ENCODE data around the gene NEURL1B. TPM values are rescaled to one million over a fixed set of nuclear protein-coding genes. Genes with fewer than 3 reads are reported as not detected.

The NEURL1B gene
- total RNA-seq, 4 donors from 2014 or later: 11.9 to 18.8 (median 15.6) TPM

GRCh38 chr5:172678902-172679301 lies 37.8 kb downstream of the NEURL1B start:
- no peaks in the 10 kb centered on the region for H3K9me3 ChIP-seq
- no peaks in the 10 kb centered on the region for H3K27me3 ChIP-seq
- no peak for DNase-seq
- peaks cover 0 to 66% (median 14%) of the 10 kb centered on the region in 3 donors for H3K4me1 ChIP-seq
- H3K4me3 ChIP-seq: no peak overlapping the region
- TF ChIP-seq, protein P1, sequence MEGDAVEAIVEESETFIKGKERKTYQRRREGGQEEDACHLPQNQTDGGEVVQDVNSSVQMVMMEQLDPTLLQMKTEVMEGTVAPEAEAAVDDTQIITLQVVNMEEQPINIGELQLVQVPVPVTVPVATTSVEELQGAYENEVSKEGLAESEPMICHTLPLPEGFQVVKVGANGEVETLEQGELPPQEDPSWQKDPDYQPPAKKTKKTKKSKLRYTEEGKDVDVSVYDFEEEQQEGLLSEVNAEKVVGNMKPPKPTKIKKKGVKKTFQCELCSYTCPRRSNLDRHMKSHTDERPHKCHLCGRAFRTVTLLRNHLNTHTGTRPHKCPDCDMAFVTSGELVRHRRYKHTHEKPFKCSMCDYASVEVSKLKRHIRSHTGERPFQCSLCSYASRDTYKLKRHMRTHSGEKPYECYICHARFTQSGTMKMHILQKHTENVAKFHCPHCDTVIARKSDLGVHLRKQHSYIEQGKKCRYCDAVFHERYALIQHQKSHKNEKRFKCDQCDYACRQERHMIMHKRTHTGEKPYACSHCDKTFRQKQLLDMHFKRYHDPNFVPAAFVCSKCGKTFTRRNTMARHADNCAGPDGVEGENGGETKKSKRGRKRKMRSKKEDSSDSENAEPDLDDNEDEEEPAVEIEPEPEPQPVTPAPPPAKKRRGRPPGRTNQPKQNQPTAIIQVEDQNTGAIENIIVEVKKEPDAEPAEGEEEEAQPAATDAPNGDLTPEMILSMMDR (IDR thresholded peaks at IDR 0.05): no peak
- no peak for TF ChIP-seq POLR2A (IDR thresholded peaks at IDR 0.05)
- 52 to 80% methylated on average over 1 to 3 of the region's 7 CpGs for WGBS, 2 donors
- peak overlapping the region in 3 of 4 donors; percentile 46 to 71 (median 68) for H3K27ac ChIP-seq
- intact Hi-C loops (cut with DNase I): no loop called here
- H3K36me3 ChIP-seq: peaks cover 0 to 44% (median 0%) of the 10 kb centered on the region in 3 donors

DNA sequence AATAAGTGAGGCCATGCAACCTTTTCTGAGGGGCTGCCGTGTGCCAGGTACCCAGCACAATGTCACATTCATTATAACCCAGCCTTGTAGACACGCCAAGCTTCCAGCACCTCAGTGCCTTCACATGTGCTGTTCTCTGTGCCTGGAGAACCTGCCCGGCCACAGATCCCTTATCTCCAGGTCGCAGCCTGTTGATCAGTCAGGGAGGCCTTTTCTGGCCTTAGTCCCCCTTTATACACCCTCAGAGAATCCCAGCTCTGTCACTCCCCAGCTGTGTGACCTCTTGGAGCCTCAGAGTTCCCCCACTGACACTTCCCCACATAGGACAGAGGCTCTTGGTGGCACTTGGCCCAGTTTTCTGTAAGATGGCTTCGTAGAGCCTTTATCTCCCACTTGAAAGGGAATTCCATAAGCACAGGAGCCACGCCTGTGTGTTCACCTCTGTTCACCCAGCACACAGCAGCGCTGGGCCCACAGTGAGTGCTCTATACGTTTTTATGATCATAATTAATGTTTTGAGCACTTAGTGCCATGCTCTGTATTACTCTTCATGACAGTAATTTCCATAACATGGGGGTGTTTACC lies 38.7 kb downstream of the NEURL1B start:
- intact Hi-C loops (cut with DNase I): no loop called here
- peak overlapping the region in 3 of 4 donors; percentile 46 to 71 (median 68) for H3K27ac ChIP-seq
- H3K4me3 ChIP-seq: no peak overlapping the region

DNA sequence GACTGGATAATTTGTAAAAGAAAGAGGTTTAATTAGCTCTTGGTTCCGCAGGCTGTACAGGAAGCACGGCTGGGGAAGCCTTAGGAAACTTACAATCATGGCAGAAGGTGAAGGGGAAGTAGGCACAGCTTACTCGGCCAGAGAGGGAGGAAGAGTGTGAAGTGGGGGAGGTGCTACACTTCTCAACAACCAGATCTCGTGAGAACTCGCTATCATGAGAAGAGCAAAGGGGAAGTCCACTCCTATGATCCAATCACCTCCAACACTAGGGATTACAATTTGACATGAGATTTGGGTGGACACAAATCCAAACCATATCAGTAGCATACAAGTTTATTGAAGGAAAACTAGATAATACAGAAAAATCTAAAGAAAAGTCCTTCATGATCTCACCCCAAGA lies 39.9 kb downstream of the NEURL1B start:
- no peak for DNase-seq
- H3K27me3 ChIP-seq: no peaks in the 10 kb centered on the region
- H3K9me3 ChIP-seq: no peaks in the 10 kb centered on the region
- TF ChIP-seq POLR2A (IDR thresholded peaks at IDR 0.05): no peak
- TF ChIP-seq, protein P1 (IDR thresholded peaks at IDR 0.05): no peak
- H3K27ac ChIP-seq: no peak overlapping the region
- H3K4me3 ChIP-seq: no peak overlapping the region
- peaks cover 0 to 67% (median 14%) of the 10 kb centered on the region in 3 donors for H3K4me1 ChIP-seq
- 43 to 71% methylated on average over 5 of the region's 5 CpGs for WGBS, 2 donors
- intact Hi-C loops (cut with DNase I): no loop called here
- peaks cover 0 to 54% (median 0%) of the 10 kb centered on the region in 3 donors for H3K36me3 ChIP-seq

More for the DNA sequence above, 38.7 kb downstream of the NEURL1B start:
- Histone ChIP-seq H3K36me3 (peaks cover 0 to 45% (median 0%) of the 10 kb centered on the region in 3 donors), H3K9me3 (no peaks in the 10 kb centered on the region), H3K4me1 (peaks cover 0 to 69% (median 14%) of the 10 kb centered on the region in 3 donors), H3K27me3 (no peaks in the 10 kb centered on the region)
- TF ChIP-seq, protein P1 (IDR thresholded peaks at IDR 0.05): no peak
- TF ChIP-seq POLR2A (IDR thresholded peaks at IDR 0.05): no peak
- 83 to 86% methylated on average over 7 of the region's 8 CpGs for WGBS, 2 donors
- DNase-seq: no peak

DNA sequence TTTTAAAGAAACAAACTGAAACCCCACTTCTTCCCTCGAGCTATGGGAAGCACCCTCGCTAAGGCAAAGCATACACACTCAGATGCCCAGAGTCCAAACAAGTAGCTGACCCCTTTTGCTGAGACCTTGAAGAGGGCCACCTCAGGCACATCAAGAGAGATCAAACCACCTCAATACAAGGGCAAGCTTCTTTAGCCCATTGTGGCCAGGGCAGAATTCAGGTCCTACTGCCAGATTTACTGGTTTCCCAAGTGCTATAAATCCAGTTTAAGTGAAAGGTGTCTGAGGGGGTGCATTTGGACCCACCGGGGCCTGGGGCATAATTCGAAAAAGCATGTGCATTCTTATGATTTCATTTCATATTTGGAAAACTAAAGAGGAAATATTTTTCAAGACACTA lies 40.4 kb downstream of the NEURL1B start:
- Histone ChIP-seq H3K9me3 (no peaks in the 10 kb centered on the region), H3K4me1 (peaks cover 0 to 67% (median 17%) of the 10 kb centered on the region in 3 donors), H3K27me3 (no peaks in the 10 kb centered on the region), H3K27ac (peak overlapping the region in 2 of 4 donors; percentile 26 to 38), H3K36me3 (peaks cover 0 to 54% (median 0%) of the 10 kb centered on the region in 3 donors), H3K4me3 (no peak overlapping the region)
- intact Hi-C loops (cut with DNase I): no loop called here
- no peak for DNase-seq
- TF ChIP-seq, protein P1 (IDR thresholded peaks at IDR 0.05): no peak
- TF ChIP-seq POLR2A (IDR thresholded peaks at IDR 0.05): no peak
- WGBS, 2 donors: 92% methylated on average over 4 of the region's 4 CpGs

DNA sequence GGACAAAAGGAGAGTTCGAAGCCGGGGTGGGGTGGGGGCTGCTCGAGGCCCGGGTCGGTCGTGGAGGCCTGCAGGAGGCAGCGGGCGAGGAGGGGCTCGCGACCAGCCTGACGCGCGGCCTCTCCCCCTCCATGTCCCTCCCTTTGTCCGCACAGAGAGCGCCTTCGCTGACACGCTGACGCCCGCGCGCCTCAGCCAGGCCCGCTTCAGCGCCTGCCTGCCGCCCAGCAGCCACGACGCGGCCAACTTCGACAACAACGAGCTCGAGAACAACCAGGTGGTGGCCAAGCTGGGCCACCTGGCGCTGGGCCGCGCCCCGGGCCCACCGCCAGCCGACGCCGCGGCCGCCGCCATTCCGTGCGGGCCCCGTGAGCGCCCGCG lies 42.2 kb downstream of the NEURL1B start:
- Histone ChIP-seq H3K4me3 (no peak overlapping the region), H3K36me3 (peaks cover 0 to 56% (median 0%) of the 10 kb centered on the region in 3 donors), H3K4me1 (peaks cover 0 to 68% (median 20%) of the 10 kb centered on the region in 3 donors), H3K27me3 (no peaks in the 10 kb centered on the region), H3K27ac (peak overlapping the region in 3 of 4 donors; percentile 26 to 54 (median 52)), H3K9me3 (no peaks in the 10 kb centered on the region)
- 87 to 90% methylated on average over 14 to 43 of the region's 47 CpGs for WGBS, 2 donors
- TF ChIP-seq, protein P1 (IDR thresholded peaks at IDR 0.05): no peak
- no peak for TF ChIP-seq POLR2A (IDR thresholded peaks at IDR 0.05)
- no peak for DNase-seq
- intact Hi-C loops (cut with DNase I): no loop called here
